ENCODE measurements around the gene CACYBP. TPM values are rescaled to one million over a fixed set of nuclear protein-coding genes. Genes with fewer than 3 reads are reported as not detected.

The CACYBP gene
- total RNA-seq, 1 experiment from 2014 or later: 384 TPM

DNA sequence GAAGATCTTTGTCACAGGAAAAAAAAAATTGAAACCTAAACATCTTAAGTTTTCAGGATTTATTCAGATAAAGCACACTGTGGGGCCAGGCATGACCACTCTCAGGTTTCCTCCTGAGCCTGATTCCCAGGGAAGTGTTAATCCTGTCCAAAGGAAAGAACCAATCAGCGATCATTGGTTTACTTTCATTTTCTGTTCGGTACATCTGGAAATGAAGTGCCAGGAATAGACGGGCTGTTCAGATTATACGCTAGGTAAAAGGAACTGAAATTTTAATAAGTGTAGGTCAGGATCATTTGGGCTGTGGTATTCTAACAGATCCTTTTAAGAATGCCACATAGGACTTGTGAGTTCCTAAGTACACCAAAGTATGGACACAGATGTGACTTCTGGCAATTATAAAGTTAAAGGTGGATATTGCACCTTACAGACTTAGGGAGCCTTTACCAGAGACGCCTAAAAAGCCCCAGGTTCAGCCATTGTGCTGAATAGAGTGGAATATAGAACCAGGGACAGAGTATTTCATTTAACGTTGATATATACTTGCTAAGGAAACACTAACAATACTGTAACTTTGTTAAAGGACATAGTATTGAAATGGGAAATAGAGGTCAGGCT is 9.3 kb upstream of the CACYBP start:
- Mint-ChIP-seq H3K9me3 (ENCODE audit: low read depth, unreplicated experiment) (no peaks in the 10 kb centered on the region), H3K27ac (ENCODE audit: unreplicated experiment) (peak overlapping the region; percentile 74), H3K36me3 (ENCODE audit: insufficient read depth, unreplicated experiment) (peaks cover 22% of the 10 kb centered on the region), H3K4me3 (ENCODE audit: low read depth, unreplicated experiment) (peak overlapping the region; percentile 66), H3K27me3 (ENCODE audit: unreplicated experiment) (no peaks in the 10 kb centered on the region), H3K4me1 (ENCODE audit: low read depth, unreplicated experiment) (peaks cover 9% of the 10 kb centered on the region)
- TF ChIP-seq, protein P1, sequence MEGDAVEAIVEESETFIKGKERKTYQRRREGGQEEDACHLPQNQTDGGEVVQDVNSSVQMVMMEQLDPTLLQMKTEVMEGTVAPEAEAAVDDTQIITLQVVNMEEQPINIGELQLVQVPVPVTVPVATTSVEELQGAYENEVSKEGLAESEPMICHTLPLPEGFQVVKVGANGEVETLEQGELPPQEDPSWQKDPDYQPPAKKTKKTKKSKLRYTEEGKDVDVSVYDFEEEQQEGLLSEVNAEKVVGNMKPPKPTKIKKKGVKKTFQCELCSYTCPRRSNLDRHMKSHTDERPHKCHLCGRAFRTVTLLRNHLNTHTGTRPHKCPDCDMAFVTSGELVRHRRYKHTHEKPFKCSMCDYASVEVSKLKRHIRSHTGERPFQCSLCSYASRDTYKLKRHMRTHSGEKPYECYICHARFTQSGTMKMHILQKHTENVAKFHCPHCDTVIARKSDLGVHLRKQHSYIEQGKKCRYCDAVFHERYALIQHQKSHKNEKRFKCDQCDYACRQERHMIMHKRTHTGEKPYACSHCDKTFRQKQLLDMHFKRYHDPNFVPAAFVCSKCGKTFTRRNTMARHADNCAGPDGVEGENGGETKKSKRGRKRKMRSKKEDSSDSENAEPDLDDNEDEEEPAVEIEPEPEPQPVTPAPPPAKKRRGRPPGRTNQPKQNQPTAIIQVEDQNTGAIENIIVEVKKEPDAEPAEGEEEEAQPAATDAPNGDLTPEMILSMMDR (IDR thresholded peaks at IDR 0.05; ENCODE audit: unreplicated experiment): no peak
- DNase-seq: no peak
- CTCF ChIA-PET: no interaction called here
- BruUV-seq (replicated peaks): TSS peak; percentile 22
- intact Hi-C loops (cut with micrococcal nuclease; ENCODE audit: unreplicated experiment): loop anchor here (10.0 kb wide), 1 partner anchor 966 kb away; the partner anchor contains the start of gene RC3H1

DNA sequence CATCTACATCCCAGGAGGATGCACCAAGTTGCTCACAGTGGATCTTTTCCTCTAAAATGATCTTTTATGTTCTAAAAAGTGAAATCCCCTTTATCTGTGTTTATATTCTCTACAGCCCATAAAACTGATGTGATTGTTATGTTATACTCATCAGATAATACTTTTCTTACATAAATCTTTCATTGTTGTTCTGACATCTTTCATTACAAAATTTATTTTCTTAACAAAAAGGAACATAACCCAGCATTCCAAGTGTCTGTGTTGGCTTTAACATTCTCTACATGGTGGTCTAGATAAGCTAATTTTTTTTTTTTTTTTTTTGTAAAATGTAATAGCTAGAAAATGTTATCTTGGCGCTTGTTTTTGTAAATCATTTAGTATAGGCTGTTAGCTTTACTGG is 8.3 kb upstream of the CACYBP start:
- intact Hi-C loops (cut with micrococcal nuclease; ENCODE audit: unreplicated experiment): loop anchor here (10.0 kb wide), 1 partner anchor 967 kb away; the partner anchor contains the start of gene RC3H1
- BruUV-seq (replicated peaks): no TSS peak
- TF ChIP-seq, protein P1 (IDR thresholded peaks at IDR 0.05; ENCODE audit: unreplicated experiment): no peak

DNA sequence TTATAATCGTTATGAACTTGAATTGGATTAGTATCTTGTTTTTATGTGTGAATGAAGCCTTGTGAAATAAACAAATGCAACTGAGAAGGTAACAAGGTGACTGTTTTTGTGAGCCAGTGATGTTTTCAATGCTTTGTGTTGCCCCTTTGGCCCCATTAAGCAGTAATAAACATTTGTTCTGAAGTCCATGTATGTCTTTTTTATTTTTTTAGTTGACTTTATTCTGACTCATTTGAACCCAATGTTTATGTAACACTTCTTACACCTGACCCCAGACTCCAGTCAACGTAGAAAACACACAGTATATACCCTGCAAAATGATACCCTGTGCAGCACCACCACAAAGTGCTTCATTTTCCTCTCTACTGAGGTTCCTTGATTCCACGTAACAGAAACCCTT is 4.6 kb upstream of the CACYBP start:
- H3K27me3 Mint-ChIP-seq (ENCODE audit: unreplicated experiment): no peaks in the 10 kb centered on the region
- peaks cover 35% of the 10 kb centered on the region for H3K4me1 Mint-ChIP-seq (ENCODE audit: low read depth, unreplicated experiment)
- TF ChIP-seq, protein P1 (IDR thresholded peaks at IDR 0.05; ENCODE audit: unreplicated experiment): no peak
- intact Hi-C loops (cut with micrococcal nuclease; ENCODE audit: unreplicated experiment): loop anchor here (5.0 to 10.0 kb wide), 2 partner anchors 208 to 970 kb away; partner anchors contain the start of gene RC3H1
- H3K27ac Mint-ChIP-seq (ENCODE audit: unreplicated experiment): no peak overlapping the region
- no peak overlapping the region for H3K4me3 Mint-ChIP-seq (ENCODE audit: low read depth, unreplicated experiment)
- H3K36me3 Mint-ChIP-seq (ENCODE audit: insufficient read depth, unreplicated experiment): peaks cover 23% of the 10 kb centered on the region
- BruUV-seq (replicated peaks): no TSS peak
- CTCF ChIA-PET: no interaction called here
- DNase-seq: no peak
- H3K9me3 Mint-ChIP-seq (ENCODE audit: low read depth, unreplicated experiment): no peaks in the 10 kb centered on the region

More for the DNA sequence above, 8.3 kb upstream of the CACYBP start:
- Mint-ChIP-seq H3K9me3 (ENCODE audit: low read depth, unreplicated experiment) (no peaks in the 10 kb centered on the region), H3K36me3 (ENCODE audit: insufficient read depth, unreplicated experiment) (peaks cover 31% of the 10 kb centered on the region), H3K4me3 (ENCODE audit: low read depth, unreplicated experiment) (no peak overlapping the region), H3K4me1 (ENCODE audit: low read depth, unreplicated experiment) (peaks cover 18% of the 10 kb centered on the region), H3K27me3 (ENCODE audit: unreplicated experiment) (no peaks in the 10 kb centered on the region), H3K27ac (ENCODE audit: unreplicated experiment) (no peak overlapping the region)
- no peak for DNase-seq
- CTCF ChIA-PET: interaction anchor here (0.6 to 1.0 kb wide), 2 partner anchors 13 to 46 kb away, joined by 4 to 8 read pairs; no protein-coding TSS in a partner anchor

DNA sequence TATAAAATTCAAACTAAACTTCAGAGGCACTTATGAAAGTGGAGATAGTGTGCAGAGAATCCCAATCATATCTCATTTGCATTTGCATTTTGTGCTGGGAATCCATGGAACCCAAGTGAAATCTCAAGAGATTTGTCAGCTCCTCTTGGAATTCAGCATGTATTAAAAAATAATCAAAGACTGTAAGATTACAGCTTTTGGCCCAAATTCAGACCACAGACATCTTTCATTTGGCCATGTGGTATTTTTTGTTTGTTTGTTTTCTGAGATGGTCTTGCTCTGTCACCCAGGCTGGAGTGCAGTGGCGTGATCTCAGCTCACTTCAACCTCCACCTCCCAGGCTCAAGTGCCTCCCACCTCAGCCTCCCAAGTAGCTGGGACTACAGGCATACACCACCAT is 3.8 kb upstream of the CACYBP start:
- TF ChIP-seq, protein P1 (IDR thresholded peaks at IDR 0.05; ENCODE audit: unreplicated experiment): no peak
- H3K36me3 Mint-ChIP-seq (ENCODE audit: insufficient read depth, unreplicated experiment): peaks cover 17% of the 10 kb centered on the region
- H3K4me1 Mint-ChIP-seq (ENCODE audit: low read depth, unreplicated experiment): peaks cover 35% of the 10 kb centered on the region
- CTCF ChIA-PET: interaction anchor here (0.7 kb wide), 1 partner anchor 12 kb away, joined by 3 read pairs; no protein-coding TSS in a partner anchor
- intact Hi-C loops (cut with micrococcal nuclease; ENCODE audit: unreplicated experiment): loop anchor here (5.0 to 10.0 kb wide), 2 partner anchors 209 to 971 kb away; partner anchors contain the start of gene RC3H1
- H3K27me3 Mint-ChIP-seq (ENCODE audit: unreplicated experiment): no peaks in the 10 kb centered on the region
- no peak overlapping the region for H3K27ac Mint-ChIP-seq (ENCODE audit: unreplicated experiment)
- no peak overlapping the region for H3K4me3 Mint-ChIP-seq (ENCODE audit: low read depth, unreplicated experiment)
- BruUV-seq (replicated peaks): no TSS peak
- H3K9me3 Mint-ChIP-seq (ENCODE audit: low read depth, unreplicated experiment): no peaks in the 10 kb centered on the region
- DNase-seq: no peak
